K562 (cell line): Measurements from ENCODE around the gene ABHD3. TPM values are rescaled to one million over a fixed set of nuclear protein-coding genes. Genes with fewer than 3 reads are reported as not detected.

Experiments used
- ATAC-seq: fragments of 200-7000 bp; cut with Tn5 transposase; 3 replicates; pipeline ENCODE4 v1.9.1; 2020; ENCODE audit warnings: moderate library complexity
- BruUV-seq: library from RNA; stranded (reverse); fragments of 400-500 nt; replicated peaks from 2 replicates; lab custom pipeline; 2021; lab: Mats Ljungman, UMichigan
- CTCF ChIA-PET: fragments of 300-600 bp; formaldehyde crosslinking; extraction: SDS; loops from one replicate; lab custom pipeline; 2021; ENCODE audit warnings: low intra/inter-chr PET ratio; lab: Yijun Ruan, JAX
- POLR2A ChIA-PET: fragments of 300-600, 350-650 bp; sonication (Branson Sonifier 250); formaldehyde crosslinking; extraction: SDS; loops from one replicate; lab custom pipeline; 2021; ENCODE audit warnings: antibody characterized with exemption, inconsistent platforms; lab: Yijun Ruan, JAX
- DNase-seq, 4 experiments: peaks; one replicate each; pipeline versions ENCODE4 v3.0.0 to v3.0.0-alpha.2; 2011 to 2018; ENCODE audit warnings: low spot score in 3 of 4, mixed read lengths in 3 of 4; ENCODE audit errors: extremely low read depth in 1 of 4
- FAIRE-seq: peaks from 2 replicates; lab custom pipeline; 2011; peaks lifted over from hg19 to GRCh38; lab: Jason Lieb, UNC
- H2AFZ ChIP-seq: 2 replicates; pipeline ENCODE4 v1.6.0; 2011; ENCODE audit warnings: low read depth, low read length, control low read depth, inconsistent platforms
- H3K27ac ChIP-seq: fragments of 200-600 bp; 3 replicates; pipeline ENCODE4 v1.8.0; 2011; ENCODE audit warnings: low read depth, mild to moderate bottlenecking, control low read depth, inconsistent platforms, low read length, moderate library complexity, mixed read lengths; ENCODE audit errors: extremely low read depth
- H3K27me3 ChIP-seq, 2 experiments: fragments of 300-600 bp in 1 of 2; 2 replicates in 1 of 2; 3 replicates in 1 of 2; pipeline versions ENCODE4 v1.6.0 to v1.8.0; 2011; ENCODE audit warnings: inconsistent platforms in 2 of 2, low read length in 2 of 2, mild to moderate bottlenecking in 1 of 2, mixed read lengths in 1 of 2, moderate library complexity in 1 of 2; ENCODE audit not compliant: control insufficient read depth in 2 of 2, insufficient read depth in 2 of 2
- H3K36me3 ChIP-seq: fragments of 300-600 bp; 3 replicates; pipeline ENCODE4 v1.8.0; 2011; ENCODE audit warnings: mild to moderate bottlenecking, low read length, inconsistent platforms; ENCODE audit not compliant: control insufficient read depth, insufficient read depth
- H3K4me1 ChIP-seq, 2 experiments: fragments of 200-600 bp in 1 of 2; replicated peaks in 1 of 2; 2 replicates in 1 of 2; 3 replicates in 1 of 2; pipeline versions ENCODE4 v1.5.1 to v1.8.0; 2011; ENCODE audit warnings: inconsistent platforms in 2 of 2, low read length in 2 of 2, mild to moderate bottlenecking in 1 of 2, mixed read lengths in 1 of 2, moderate library complexity in 1 of 2; ENCODE audit not compliant: control insufficient read depth in 2 of 2, insufficient read depth in 2 of 2
- H3K4me2 ChIP-seq: 2 replicates; pipeline ENCODE4 v1.6.1; 2011; ENCODE audit warnings: low read length, control low read depth, inconsistent platforms, mixed read lengths; ENCODE audit not compliant: insufficient read depth
- H3K4me3 ChIP-seq: fragments of 200-600 bp; sonication (generic), shearing (Covaris generic); 2 replicates; pipeline ENCODE4 v1.5.1; 2016; ENCODE audit warnings: control low read depth, inconsistent platforms
- H3K79me2 ChIP-seq: fragments of 200-600 bp; 3 replicates; pipeline ENCODE4 v1.8.0; 2011; ENCODE audit warnings: low read length, inconsistent platforms; ENCODE audit not compliant: control insufficient read depth, insufficient read depth
- H3K9ac ChIP-seq, 2 experiments: 2 replicates each; pipeline versions ENCODE4 v1.6.0 to v1.6.1; 2011; ENCODE audit warnings: low read depth in 2 of 2, low read length in 2 of 2, control low read depth in 1 of 2, inconsistent platforms in 1 of 2, mild to moderate bottlenecking in 1 of 2, mixed read lengths in 1 of 2; ENCODE audit not compliant: insufficient read depth in 1 of 2
- H3K9me1 ChIP-seq: one replicate; pipeline ENCODE4 v1.6.0; 2011; ENCODE audit warnings: inconsistent platforms, mild to moderate bottlenecking, low read length, moderate library complexity; ENCODE audit not compliant: control insufficient read depth, insufficient read depth
- H3K9me3 ChIP-seq: replicated peaks from 2 replicates; pipeline ENCODE4 v1.5.1; 2011; ENCODE audit warnings: low read depth, low read length, inconsistent platforms; ENCODE audit not compliant: control insufficient read depth, insufficient read depth
- H4K20me1 ChIP-seq: replicated peaks from 2 replicates; pipeline ENCODE4 v1.6.1; 2011; ENCODE audit warnings: low read length, inconsistent platforms, mixed read lengths; ENCODE audit not compliant: control insufficient read depth, insufficient read depth
- ATF2 ChIP-seq: sonication (generic); formaldehyde crosslinking; IDR thresholded peaks from 2 replicates; pipeline ENCODE4 v1.8.1; 2022; ENCODE audit warnings: missing genetic modification reagents
- ESRRB ChIP-seq: fragments of 250-450 bp; sonication (Bioruptor Pico); IDR thresholded peaks from 2 replicates; pipeline ENCODE4 v1.5.0; 2020; ENCODE audit warnings: mild to moderate bottlenecking, moderate library complexity, borderline replicate concordance
- MTF1 ChIP-seq: fragments of 250-450 bp; sonication (Bioruptor Pico); IDR thresholded peaks from 2 replicates; pipeline ENCODE4 v1.9.0; 2021; ENCODE audit warnings: moderate library complexity, mild to moderate bottlenecking, inconsistent platforms, borderline replicate concordance
- THRAP3 ChIP-seq: fragments of 450-650 bp; IDR thresholded peaks from 2 replicates; pipeline ENCODE4 v1.6.1; 2016; ENCODE audit warnings: mild to moderate bottlenecking, inconsistent platforms, borderline replicate concordance
- ZNF639 ChIP-seq, 2 experiments: fragments of 200-800 bp in 1 of 2; sonication (Bioruptor generic) in 1 of 2; sonication (generic) in 1 of 2; formaldehyde crosslinking in 1 of 2; IDR thresholded peaks in 1 of 2; conservative IDR thresholded peaks in 1 of 2; 2 replicates each; pipeline versions ENCODE4 v1.5.0 to v1.6.1; 2016 to 2020; ENCODE audit warnings: missing compliant biosample characterization in 1 of 2, missing genetic modification characterization in 1 of 2, missing genetic modification reagents in 1 of 2
- WGBS: fragments of 100-300 bp; shearing (Covaris generic); methylation state at CpG from one replicate; pipeline ENCODE4 v1.1.6; 2016; ENCODE audit warnings: low coverage, mixed read lengths; ENCODE audit not compliant: insufficient coverage; ENCODE audit errors: missing lambda C conversion rate; 5-methylcytosine and 5-hydroxymethylcytosine counted together
- in situ Hi-C: fragments of 300-500 bp; cut with MboI; formaldehyde crosslinking; loops from 4 replicates; pipeline ENCODE4 v1.15.0; 2018; ENCODE audit warnings: inconsistent platforms, mixed read lengths
- intact Hi-C: fragments of 100-400 bp; cut with micrococcal nuclease; formaldehyde crosslinking; loops from 2 replicates; pipeline ENCODE4 v1.14.2; 2022
- polyA plus RNA-seq, 8 experiments: library from polyadenylated mRNA; depleted of rRNA in 4 of 8; stranded (reverse) in 5 of 8; unstranded in 3 of 8; fragments of >200 nt; fragmentation: Nextera tagmentation in 2 of 8; fragmentation: Illumina TruSeq in 1 of 8; extraction: Ambion mirVana in 2 of 8; extraction: Trizol in 1 of 8; gene quantifications; 2 replicates each; pipeline versions ENCODE4 v1.2.1 to v1.2.3, GENCODE V29; 2011 to 2014; ENCODE audit warnings: inconsistent platforms in 1 of 8, missing spikeins in 1 of 8
- total RNA-seq, 7 experiments: library from RNA; depleted of rRNA in 6 of 7; stranded (reverse); fragments of >200 nt in 6 of 7; fragmentation: Illumina TruSeq in 2 of 7; extraction: Trizol in 2 of 7; gene quantifications; 2 replicates each; pipeline versions ENCODE4 v1.2.1 to v1.2.3, GENCODE V29; 2011 to 2021; ENCODE audit warnings: low replicate concordance in 1 of 7

Gene ABHD3
- total and polyA plus RNA-seq, 9 of the 15 experiments (the other 6 are each of a cell fraction or from before 2014, with no cell fraction given): 6.3 to 38.8 (median 19.4) TPM

- H3K4me2 ChIP-seq: no peak overlapping the region
- ATAC-seq: no peak; the same call in 1 of the 3 replicates
- H3K79me2 ChIP-seq: no peaks in the 10 kb centered on the region
- TF ChIP-seq MTF1 (CRISPR knock-in tag): no peak
- no peak for TF ChIP-seq ZNF639 (CRISPR knock-in tag; conservative IDR thresholded peaks at IDR 0.05 in 1 of 2, IDR thresholded peaks at IDR 0.05 in 1 of 2)
- TF ChIP-seq ATF2 (CRISPR knock-in tag): no peak
- TF ChIP-seq ESRRB (CRISPR knock-in tag): no peak
- no peak for TF ChIP-seq THRAP3
- H3K36me3 ChIP-seq: peaks cover 2% of the 10 kb centered on the region; the same call in 1 of the 3 replicates
- no peak overlapping the region for H3K9ac ChIP-seq
- WGBS: 71% methylated on average over 9 of the region's 9 CpGs
- no peaks in the 10 kb centered on the region for H3K9me3 ChIP-seq
- H2AFZ ChIP-seq: no peak overlapping the region
- ChIA-PET CTCF (no interaction called here), POLR2A (interaction anchor here (1.0 to 1.1 kb wide), 3 partner anchors 25 to 56 kb away, joined by 3 read pairs; no protein-coding TSS in a partner anchor)
- no peaks in the 10 kb centered on the region for H3K9me1 ChIP-seq
- no peaks in the 10 kb centered on the region for H3K27me3 ChIP-seq
- DNase-seq: no peak
- intact Hi-C loops: no loop called here
- H3K4me1 ChIP-seq: no peaks in the 10 kb centered on the region; a peak in 1 of 5 replicates
- FAIRE-seq: no peak
- BruUV-seq: no TSS peak
- H3K4me3 ChIP-seq: no peak overlapping the region
- H4K20me1 ChIP-seq: no peaks in the 10 kb centered on the region
- in situ Hi-C loops: no loop called here
- H3K27ac ChIP-seq: no peak overlapping the region
Measured at GRCh38 chr18:21669736-21670285, 34.8 kb downstream of the ABHD3 start.
